Measurements from ENCODE around the gene PLIN4.
A peak's percentile ranks its signal among the peaks of the same experiment; 100 is the strongest.

DNA sequence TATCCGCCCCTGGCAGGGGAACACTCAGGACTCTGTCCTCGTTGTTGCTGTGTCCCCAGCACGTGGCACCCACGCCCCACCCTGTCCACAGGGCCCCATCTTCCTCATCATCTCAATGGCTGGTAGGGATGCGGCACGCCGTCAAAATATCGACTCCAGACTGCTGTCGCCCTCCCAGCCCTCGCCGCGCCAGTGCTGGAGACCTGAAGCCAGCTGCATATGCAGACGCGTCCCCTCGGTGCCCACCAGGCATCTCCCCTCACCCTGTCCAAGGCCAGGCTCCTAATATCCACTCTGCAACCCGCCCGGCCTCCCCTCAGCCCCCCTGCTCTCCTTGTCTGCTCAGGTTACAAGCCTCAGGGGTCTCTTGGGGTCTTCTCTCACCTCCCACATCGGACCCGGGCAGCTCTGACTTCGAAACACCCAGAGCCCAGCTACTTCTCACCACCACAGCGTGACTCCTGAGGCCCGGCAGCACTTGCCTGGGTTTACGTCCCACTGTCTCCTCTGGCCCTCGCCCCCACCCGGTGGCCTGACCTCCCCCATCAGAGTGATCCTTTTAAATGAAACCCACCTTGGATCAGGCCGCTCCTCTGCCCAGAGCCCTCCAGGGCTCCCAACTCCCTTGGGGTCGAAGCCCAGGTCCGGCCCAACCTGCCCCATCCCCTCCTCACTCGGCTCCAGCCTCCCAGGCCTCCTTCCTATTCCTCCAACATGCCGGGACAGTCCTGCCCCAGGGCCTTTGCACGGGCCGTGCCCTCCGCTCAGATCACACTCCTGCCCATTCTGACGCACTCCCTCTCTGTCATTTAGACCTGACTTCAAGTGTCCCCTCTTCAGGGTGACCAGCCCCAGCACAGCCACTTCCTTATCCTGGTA, 12.5 kb downstream of the PLIN4 start:
- TF ChIP-seq CTCF (IDR thresholded peaks at IDR 0.05 in 8 of 11, conservative IDR thresholded peaks at IDR 0.05 in 3 of 11) (no peak), POLR2A (IDR thresholded peaks at IDR 0.05) (no peak), POLR2AphosphoS5 (IDR thresholded peaks at IDR 0.05) (peak in 1 of 3 donors; percentile 16)
